MCF 10A (cell line): Measurements from ENCODE around the gene TTC7B. TPM values are rescaled to one million over a fixed set of nuclear protein-coding genes. Genes with fewer than 3 reads are reported as not detected.

Experiments
- BruUV-seq: library from RNA; stranded (reverse); fragments of 400-500 nt; replicated peaks from 2 replicates; lab custom pipeline; 2021; lab: Mats Ljungman, UMichigan
- CTCF ChIA-PET: fragments of 300-600 bp; sonication (Branson Sonifier 250); formaldehyde crosslinking; extraction: SDS; loops from one replicate; lab custom pipeline; 2021; ENCODE audit warnings: antibody characterized with exemption, inconsistent platforms; lab: Yijun Ruan, JAX
- POLR2A ChIA-PET: fragments of 300-600, 350-650 bp; sonication (Branson Sonifier 250); formaldehyde crosslinking; extraction: SDS; loops from one replicate; lab custom pipeline; 2020; ENCODE audit warnings: antibody characterized with exemption, inconsistent platforms; lab: Yijun Ruan, JAX
- DNase-seq: peaks from one replicate; pipeline ENCODE4 v3.0.0-alpha.2; 2018; ENCODE audit not compliant: unreplicated experiment
- H3K27ac Mint-ChIP-seq: one replicate; pipeline ENCODE4 v1.8.0; 2022; ENCODE audit warnings: mild to moderate bottlenecking, low read depth, mixed read lengths; ENCODE audit not compliant: unreplicated experiment
- H3K27me3 Mint-ChIP-seq: one replicate; pipeline ENCODE4 v1.8.0; 2022; ENCODE audit warnings: mixed read lengths; ENCODE audit not compliant: insufficient read depth, unreplicated experiment
- H3K36me3 Mint-ChIP-seq: one replicate; pipeline ENCODE4 v1.8.0; 2022; ENCODE audit warnings: mild to moderate bottlenecking, moderate library complexity, mixed read lengths; ENCODE audit not compliant: insufficient read depth, unreplicated experiment
- H3K4me1 Mint-ChIP-seq: one replicate; pipeline ENCODE4 v1.8.0; 2022; ENCODE audit warnings: mixed read lengths; ENCODE audit not compliant: insufficient read depth, unreplicated experiment
- H3K4me3 Mint-ChIP-seq: one replicate; pipeline ENCODE4 v1.8.0; 2022; ENCODE audit warnings: mild to moderate bottlenecking, moderate library complexity, mixed read lengths; ENCODE audit not compliant: unreplicated experiment
- H3K9me3 Mint-ChIP-seq: one replicate; pipeline ENCODE4 v1.8.0; 2022; ENCODE audit warnings: mixed read lengths; ENCODE audit not compliant: unreplicated experiment
- intact Hi-C: fragments of 100-400 bp; cut with micrococcal nuclease; formaldehyde crosslinking; loops from 2 replicates; pipeline ENCODE4 v1.14.1; 2022
- total RNA-seq: library from RNA; stranded (reverse); gene quantifications from 2 replicates; pipeline ENCODE4 v1.2.3, GENCODE V29; 2022
- TF ChIP-seq, protein P1 (sequence below): fragments of 200-600 bp; IDR thresholded peaks from one replicate; pipeline ENCODE4 v1.8.0; 2022; ENCODE audit warnings: antibody characterized with exemption, mild to moderate bottlenecking; ENCODE audit not compliant: unreplicated experiment

The TTC7B gene
- total RNA-seq, 1 experiment from 2014 or later: 31.1 TPM

- no peaks in the 10 kb centered on the region for H3K4me1 Mint-ChIP-seq
- no peaks in the 10 kb centered on the region for H3K9me3 Mint-ChIP-seq
- H3K36me3 Mint-ChIP-seq: no peaks in the 10 kb centered on the region
- H3K27ac Mint-ChIP-seq: no peak overlapping the region
- TF ChIP-seq, protein P1, sequence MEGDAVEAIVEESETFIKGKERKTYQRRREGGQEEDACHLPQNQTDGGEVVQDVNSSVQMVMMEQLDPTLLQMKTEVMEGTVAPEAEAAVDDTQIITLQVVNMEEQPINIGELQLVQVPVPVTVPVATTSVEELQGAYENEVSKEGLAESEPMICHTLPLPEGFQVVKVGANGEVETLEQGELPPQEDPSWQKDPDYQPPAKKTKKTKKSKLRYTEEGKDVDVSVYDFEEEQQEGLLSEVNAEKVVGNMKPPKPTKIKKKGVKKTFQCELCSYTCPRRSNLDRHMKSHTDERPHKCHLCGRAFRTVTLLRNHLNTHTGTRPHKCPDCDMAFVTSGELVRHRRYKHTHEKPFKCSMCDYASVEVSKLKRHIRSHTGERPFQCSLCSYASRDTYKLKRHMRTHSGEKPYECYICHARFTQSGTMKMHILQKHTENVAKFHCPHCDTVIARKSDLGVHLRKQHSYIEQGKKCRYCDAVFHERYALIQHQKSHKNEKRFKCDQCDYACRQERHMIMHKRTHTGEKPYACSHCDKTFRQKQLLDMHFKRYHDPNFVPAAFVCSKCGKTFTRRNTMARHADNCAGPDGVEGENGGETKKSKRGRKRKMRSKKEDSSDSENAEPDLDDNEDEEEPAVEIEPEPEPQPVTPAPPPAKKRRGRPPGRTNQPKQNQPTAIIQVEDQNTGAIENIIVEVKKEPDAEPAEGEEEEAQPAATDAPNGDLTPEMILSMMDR: no peak
- ChIA-PET CTCF (interaction anchor here (0.6 kb wide), 2 partner anchors 62 to 90 kb away, joined by 3 read pairs; no protein-coding TSS in a partner anchor), POLR2A (no interaction called here)
- intact Hi-C loops: no loop called here
- BruUV-seq: no TSS peak
- no peak overlapping the region for H3K4me3 Mint-ChIP-seq
- H3K27me3 Mint-ChIP-seq: no peaks in the 10 kb centered on the region
- DNase-seq: no peak
These were observed 205.7 kb downstream of the TTC7B start for GRCh38 chr14:90610346-90611040.

DNA sequence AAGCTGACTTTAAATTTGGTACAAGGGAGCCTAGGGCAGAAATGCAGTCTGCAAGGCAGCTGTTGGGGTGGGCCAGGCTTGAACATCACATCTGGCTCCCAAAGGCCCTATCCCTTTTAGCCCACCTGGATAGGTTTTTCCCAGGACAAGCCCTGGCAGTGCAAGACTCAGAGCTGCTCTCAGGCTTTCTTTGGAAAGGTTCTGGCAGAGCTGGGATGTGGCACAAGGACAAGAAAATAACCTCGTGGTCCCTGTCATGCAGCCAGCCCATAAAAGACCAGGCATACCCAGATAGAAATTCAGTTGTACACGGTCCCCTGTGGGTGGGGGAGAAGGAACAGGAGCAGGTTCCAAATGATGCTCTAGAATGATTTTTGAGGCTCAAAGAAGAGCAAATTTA is 206.9 kb downstream of the TTC7B start:
- H3K4me3 Mint-ChIP-seq: no peak overlapping the region
- H3K27me3 Mint-ChIP-seq: no peaks in the 10 kb centered on the region
- TF ChIP-seq, protein P1: no peak
- intact Hi-C loops: no loop called here
- no peaks in the 10 kb centered on the region for H3K9me3 Mint-ChIP-seq
- no peak for DNase-seq
- H3K27ac Mint-ChIP-seq: no peak overlapping the region
- H3K36me3 Mint-ChIP-seq: no peaks in the 10 kb centered on the region
- ChIA-PET POLR2A (no interaction called here), CTCF (no interaction called here)
- no TSS peak for BruUV-seq
- no peaks in the 10 kb centered on the region for H3K4me1 Mint-ChIP-seq

- ChIA-PET CTCF (no interaction called here), POLR2A (no interaction called here)
- TF ChIP-seq, protein P1: no peak
- no peak overlapping the region for H3K27ac Mint-ChIP-seq
- DNase-seq: no peak
- H3K36me3 Mint-ChIP-seq: no peaks in the 10 kb centered on the region
- H3K27me3 Mint-ChIP-seq: no peaks in the 10 kb centered on the region
- H3K4me1 Mint-ChIP-seq: no peaks in the 10 kb centered on the region
- BruUV-seq: no TSS peak
- intact Hi-C loops: no loop called here
- H3K9me3 Mint-ChIP-seq: no peaks in the 10 kb centered on the region
- no peak overlapping the region for H3K4me3 Mint-ChIP-seq
These were observed 207.3 kb downstream of the TTC7B start for GRCh38 chr14:90608929-90609341.

GRCh38 chr14:90608281-90608680 is 207.9 kb downstream of the TTC7B start:
- TF ChIP-seq, protein P1: no peak
- Mint-ChIP-seq H3K27me3 (no peaks in the 10 kb centered on the region), H3K9me3 (no peaks in the 10 kb centered on the region), H3K4me1 (no peaks in the 10 kb centered on the region), H3K36me3 (no peaks in the 10 kb centered on the region), H3K4me3 (no peak overlapping the region), H3K27ac (no peak overlapping the region)
- POLR2A ChIA-PET: no interaction called here
- CTCF ChIA-PET: no interaction called here
- intact Hi-C loops: no loop called here
- no TSS peak for BruUV-seq
- no peak for DNase-seq
